IPS-NIHi11 (cell line): Measurements from ENCODE around the gene PRKN.

Experiments used
- DNase-seq: peaks from one replicate; pipeline ENCODE4 v3.0.0; 2012; ENCODE audit warnings: mixed read lengths, low spot score

Gene PRKN

GRCh38 chr6:162237331-162237730 is 490.2 kb downstream of the PRKN start:
- no peak for DNase-seq

- DNase-seq, result no peak
Observed at GRCh38 chr6:162234631-162235030, 492.9 kb downstream of the PRKN start.

GRCh38 chr6:162230147-162230752 is 497.3 kb downstream of the PRKN start:
- DNase-seq, result no peak

GRCh38 chr6:162229093-162229492 is 498.5 kb downstream of the PRKN start:
- DNase-seq, result no peak

- no peak for DNase-seq
Observed at GRCh38 chr6:162226803-162227202, 500.8 kb downstream of the PRKN start.

- no peak for DNase-seq
Observed at GRCh38 chr6:162222521-162222920, 505.0 kb downstream of the PRKN start.

GRCh38 chr6:162220876-162221275 is 506.7 kb downstream of the PRKN start:
- DNase-seq, result no peak

- DNase-seq, result no peak
Observed at GRCh38 chr6:162219266-162219665, 508.3 kb downstream of the PRKN start.

- no peak for DNase-seq
Observed at GRCh38 chr6:162217811-162218493, 509.6 kb downstream of the PRKN start.

GRCh38 chr6:162217058-162217457 is 510.5 kb downstream of the PRKN start:
- no peak for DNase-seq

GRCh38 chr6:162211777-162212176 is 515.8 kb downstream of the PRKN start:
- no peak for DNase-seq

GRCh38 chr6:162211022-162211421 is 516.5 kb downstream of the PRKN start:
- DNase-seq, result no peak

- DNase-seq, result no peak
Observed at GRCh38 chr6:162203287-162203686, 524.3 kb downstream of the PRKN start.

GRCh38 chr6:162200945-162201690 is 526.4 kb downstream of the PRKN start:
- DNase-seq, result no peak

GRCh38 chr6:162200041-162200440 is 527.5 kb downstream of the PRKN start:
- no peak for DNase-seq

GRCh38 chr6:162198925-162199324 is 528.6 kb downstream of the PRKN start:
- no peak for DNase-seq

- DNase-seq, result no peak
Observed at GRCh38 chr6:162198076-162198475, 529.5 kb downstream of the PRKN start.

GRCh38 chr6:162195441-162195840 is 532.1 kb downstream of the PRKN start:
- no peak for DNase-seq

GRCh38 chr6:162190981-162191380 is 536.6 kb downstream of the PRKN start:
- DNase-seq, result no peak

GRCh38 chr6:162187168-162187935 is 540.2 kb downstream of the PRKN start:
- DNase-seq, result no peak

- DNase-seq, result no peak
Observed at GRCh38 chr6:162184465-162184864, 543.1 kb downstream of the PRKN start.

GRCh38 chr6:162181741-162182401 is 545.7 kb downstream of the PRKN start:
- DNase-seq, result no peak
